ENCODE data around the gene RNF212.

The RNF212 gene

DNA sequence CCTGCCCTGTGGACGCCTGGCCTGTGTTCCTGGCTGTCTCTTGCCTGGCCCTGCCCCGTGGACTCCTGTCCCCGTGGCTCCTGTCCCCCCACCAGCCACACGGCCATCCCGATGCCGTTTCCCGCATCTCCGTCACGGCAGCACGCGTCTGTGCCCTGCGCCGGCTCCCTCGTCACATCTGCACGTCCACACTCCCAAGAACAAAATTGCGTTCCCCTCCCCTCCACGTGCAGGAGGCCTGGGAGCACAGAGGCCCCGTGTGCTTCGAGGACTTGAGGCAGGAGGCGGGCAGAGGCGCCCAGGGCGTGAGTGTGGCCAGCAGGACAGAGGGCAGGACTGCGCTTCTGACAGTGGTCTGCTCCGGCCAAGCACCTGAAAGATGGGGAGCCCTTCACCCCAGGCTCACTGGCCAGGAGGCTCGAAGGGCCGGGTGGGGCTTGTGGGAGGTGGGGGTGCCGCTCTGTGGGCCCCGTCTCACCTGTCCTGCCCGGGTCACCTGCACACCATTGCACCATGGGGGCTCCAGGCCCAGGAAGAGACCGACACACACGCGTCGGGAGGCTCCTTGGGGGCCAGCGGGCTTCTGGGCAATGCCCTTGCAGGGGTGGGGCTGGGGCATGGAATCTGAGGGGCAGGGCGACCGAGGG lies 84.7 kb downstream of the RNF212 start:
- TF ChIP-seq TAF1 (IDR thresholded peaks at IDR 0.05; ENCODE audit: borderline replicate concordance, insufficient read depth, low read length) (no peak), FOXP2 (optimal IDR thresholded peaks at IDR 0.05; ENCODE audit: borderline replicate concordance, extremely low read depth, extremely low read length, insufficient read depth) (no peak), SIN3A (IDR thresholded peaks at IDR 0.05; ENCODE audit: borderline replicate concordance, insufficient read depth, low read length) (no peak), POLR2AphosphoS5 (IDR thresholded peaks at IDR 0.05; ENCODE audit: low read depth, low read length) (no peak)
- TF ChIP-seq, protein P1, sequence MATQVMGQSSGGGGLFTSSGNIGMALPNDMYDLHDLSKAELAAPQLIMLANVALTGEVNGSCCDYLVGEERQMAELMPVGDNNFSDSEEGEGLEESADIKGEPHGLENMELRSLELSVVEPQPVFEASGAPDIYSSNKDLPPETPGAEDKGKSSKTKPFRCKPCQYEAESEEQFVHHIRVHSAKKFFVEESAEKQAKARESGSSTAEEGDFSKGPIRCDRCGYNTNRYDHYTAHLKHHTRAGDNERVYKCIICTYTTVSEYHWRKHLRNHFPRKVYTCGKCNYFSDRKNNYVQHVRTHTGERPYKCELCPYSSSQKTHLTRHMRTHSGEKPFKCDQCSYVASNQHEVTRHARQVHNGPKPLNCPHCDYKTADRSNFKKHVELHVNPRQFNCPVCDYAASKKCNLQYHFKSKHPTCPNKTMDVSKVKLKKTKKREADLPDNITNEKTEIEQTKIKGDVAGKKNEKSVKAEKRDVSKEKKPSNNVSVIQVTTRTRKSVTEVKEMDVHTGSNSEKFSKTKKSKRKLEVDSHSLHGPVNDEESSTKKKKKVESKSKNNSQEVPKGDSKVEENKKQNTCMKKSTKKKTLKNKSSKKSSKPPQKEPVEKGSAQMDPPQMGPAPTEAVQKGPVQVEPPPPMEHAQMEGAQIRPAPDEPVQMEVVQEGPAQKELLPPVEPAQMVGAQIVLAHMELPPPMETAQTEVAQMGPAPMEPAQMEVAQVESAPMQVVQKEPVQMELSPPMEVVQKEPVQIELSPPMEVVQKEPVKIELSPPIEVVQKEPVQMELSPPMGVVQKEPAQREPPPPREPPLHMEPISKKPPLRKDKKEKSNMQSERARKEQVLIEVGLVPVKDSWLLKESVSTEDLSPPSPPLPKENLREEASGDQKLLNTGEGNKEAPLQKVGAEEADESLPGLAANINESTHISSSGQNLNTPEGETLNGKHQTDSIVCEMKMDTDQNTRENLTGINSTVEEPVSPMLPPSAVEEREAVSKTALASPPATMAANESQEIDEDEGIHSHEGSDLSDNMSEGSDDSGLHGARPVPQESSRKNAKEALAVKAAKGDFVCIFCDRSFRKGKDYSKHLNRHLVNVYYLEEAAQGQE (IDR thresholded peaks at IDR 0.05; ENCODE audit: insufficient read depth in 1 of 2, low read depth in 2 of 2, low read length in 2 of 2) = no peak

DNA sequence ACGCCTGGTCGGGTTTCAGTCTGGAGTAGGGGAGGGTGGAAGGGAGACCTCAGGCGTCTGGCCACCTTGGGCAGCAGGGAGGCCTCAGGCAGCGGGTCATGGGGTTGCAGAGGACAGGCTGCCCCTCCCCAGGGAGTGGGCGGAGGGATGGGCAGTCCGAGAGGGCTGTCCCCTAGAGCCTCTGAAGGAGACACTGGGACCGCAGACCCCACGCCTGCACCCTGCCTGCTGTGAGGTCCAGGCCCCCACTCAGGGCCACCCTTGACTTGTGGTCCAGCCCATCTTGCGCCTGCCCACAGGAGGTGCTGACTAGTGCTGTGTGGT lies 85.5 kb downstream of the RNF212 start:
- TF ChIP-seq POLR2AphosphoS5 (IDR thresholded peaks at IDR 0.05; ENCODE audit: low read depth, low read length) (no peak), SIN3A (IDR thresholded peaks at IDR 0.05; ENCODE audit: borderline replicate concordance, insufficient read depth, low read length) (no peak), TAF1 (IDR thresholded peaks at IDR 0.05; ENCODE audit: borderline replicate concordance, insufficient read depth, low read length) (no peak)
- TF ChIP-seq, protein P1 (IDR thresholded peaks at IDR 0.05; ENCODE audit: insufficient read depth in 1 of 2, low read depth in 2 of 2, low read length in 2 of 2) = no peak

GRCh38 chr4:1027219-1027914 lies 86.0 kb downstream of the RNF212 start:
- TF ChIP-seq TAF1 (IDR thresholded peaks at IDR 0.05; ENCODE audit: borderline replicate concordance, insufficient read depth, low read length) (no peak), POLR2AphosphoS5 (IDR thresholded peaks at IDR 0.05; ENCODE audit: low read depth, low read length) (no peak), SIN3A (IDR thresholded peaks at IDR 0.05; ENCODE audit: borderline replicate concordance, insufficient read depth, low read length) (no peak), FOXP2 (optimal IDR thresholded peaks at IDR 0.05; ENCODE audit: borderline replicate concordance, extremely low read depth, extremely low read length, insufficient read depth) (no peak)
- TF ChIP-seq, protein P1 (IDR thresholded peaks at IDR 0.05; ENCODE audit: insufficient read depth in 1 of 2, low read depth in 2 of 2, low read length in 2 of 2) = no peak

- no peak for TF ChIP-seq POLR2AphosphoS5 (IDR thresholded peaks at IDR 0.05; ENCODE audit: low read depth, low read length)
- TF ChIP-seq SIN3A (IDR thresholded peaks at IDR 0.05; ENCODE audit: borderline replicate concordance, insufficient read depth, low read length) = no peak
- TF ChIP-seq, protein P1 (IDR thresholded peaks at IDR 0.05; ENCODE audit: insufficient read depth in 1 of 2, low read depth in 2 of 2, low read length in 2 of 2) = no peak
- TF ChIP-seq FOXP2 (optimal IDR thresholded peaks at IDR 0.05; ENCODE audit: borderline replicate concordance, extremely low read depth, extremely low read length, insufficient read depth) = no peak
- TF ChIP-seq TAF1 (IDR thresholded peaks at IDR 0.05; ENCODE audit: borderline replicate concordance, insufficient read depth, low read length) = no peak
Observed at GRCh38 chr4:1026115-1026514, 87.2 kb downstream of the RNF212 start.
